GM19043 (cell line): ENCODE data around the gene DHX9.

ENCODE experiments used
- ATAC-seq: cut with Tn5 transposase; IDR thresholded peaks from one replicate; pipeline ENCODE4 v1.9.1; 2021; ENCODE audit warnings: low read depth; ENCODE audit not compliant: unreplicated experiment

The DHX9 gene

GRCh38 chr1:182839209-182840066 is at the start of gene DHX9:
Gene DHX9, plus strand, starts transcription at chr1:182839347. Its CDS starts 3,220 bp downstream, at chr1:182842567.
- ATAC-seq, result peak; percentile 80

GRCh38 chr1:182791281-182792179 is 47.6 kb upstream of the DHX9 start:
- no peak for ATAC-seq

GRCh38 chr1:182794091-182794490 is 45.1 kb upstream of the DHX9 start:
- no peak for ATAC-seq

GRCh38 chr1:182794676-182795201 is 44.4 kb upstream of the DHX9 start:
- no peak for ATAC-seq

- no peak for ATAC-seq
Measured at GRCh38 chr1:182795563-182796228, 43.5 kb upstream of the DHX9 start.

- ATAC-seq, result no peak
Measured at GRCh38 chr1:182802006-182802803, 36.9 kb upstream of the DHX9 start.

GRCh38 chr1:182803846-182804245 is 35.3 kb upstream of the DHX9 start:
- no peak for ATAC-seq

- no peak for ATAC-seq
Measured at GRCh38 chr1:182806015-182806678, 33.0 kb upstream of the DHX9 start.

GRCh38 chr1:182807907-182808306 is 31.2 kb upstream of the DHX9 start:
- ATAC-seq, result no peak

GRCh38 chr1:182809414-182809957 is 29.7 kb upstream of the DHX9 start:
- ATAC-seq, result no peak

- no peak for ATAC-seq
Measured at GRCh38 chr1:182811975-182812722, 27.0 kb upstream of the DHX9 start.

GRCh38 chr1:182816863-182817262 is 22.3 kb upstream of the DHX9 start:
- ATAC-seq, result no peak

- ATAC-seq, result no peak
Measured at GRCh38 chr1:182817802-182818201, 21.3 kb upstream of the DHX9 start.

GRCh38 chr1:182823220-182823619 is 15.9 kb upstream of the DHX9 start:
- no peak for ATAC-seq

GRCh38 chr1:182826892-182827291 is 12.3 kb upstream of the DHX9 start:
- ATAC-seq, result no peak

- ATAC-seq, result peak; percentile 80
Measured at GRCh38 chr1:182829285-182829932, 9.7 kb upstream of the DHX9 start.

- ATAC-seq, result no peak
Measured at GRCh38 chr1:182833271-182833670, 5.9 kb upstream of the DHX9 start.

GRCh38 chr1:182834326-182834725 is 4.8 kb upstream of the DHX9 start:
- ATAC-seq, result no peak
